Stomach smooth muscle (tissue), 2 donors: ENCODE data around the gene NUP214.
"Not testable (repeated sequence)": the region's sequence is repeated elsewhere in the genome, so short reads cannot be mapped to it uniquely, and the experiment has no call there.

ENCODE experiments used
- H3K27ac ChIP-seq: one replicate; pipeline ENCODE4 v1.7.0; 2013; ENCODE audit warnings: mild to moderate bottlenecking, low read length, inconsistent platforms
- H3K27me3 ChIP-seq, 2 donors: one replicate each; pipeline ENCODE4 v1.7.0; 2013; ENCODE audit warnings: low read length in 2 of 2; ENCODE audit not compliant: insufficient read depth in 2 of 2, control insufficient read depth in 1 of 2
- H3K36me3 ChIP-seq, 2 donors: one replicate each; pipeline ENCODE4 v1.7.0; 2013; ENCODE audit warnings: low read length in 2 of 2; ENCODE audit not compliant: control insufficient read depth in 2 of 2, insufficient read depth in 2 of 2
- H3K4me1 ChIP-seq: one replicate; pipeline ENCODE4 v1.7.0; 2013; ENCODE audit warnings: low read length; ENCODE audit not compliant: control insufficient read depth, insufficient read depth
- H3K4me3 ChIP-seq, 2 donors: one replicate each; pipeline ENCODE4 v1.7.0; 2013; ENCODE audit warnings: low read length in 2 of 2
- H3K9ac ChIP-seq, 2 donors: one replicate each; pipeline ENCODE4 v1.7.0; 2013; ENCODE audit warnings: low read length in 2 of 2, mild to moderate bottlenecking in 1 of 2
- H3K9me3 ChIP-seq, 2 donors: one replicate each; pipeline ENCODE4 v1.7.0; 2013; ENCODE audit warnings: low read length in 2 of 2; ENCODE audit not compliant: control insufficient read depth in 2 of 2
- donor health status: healthy.
- donor health status: Pancreatic carcinoma.

NUP214 gene

DNA sequence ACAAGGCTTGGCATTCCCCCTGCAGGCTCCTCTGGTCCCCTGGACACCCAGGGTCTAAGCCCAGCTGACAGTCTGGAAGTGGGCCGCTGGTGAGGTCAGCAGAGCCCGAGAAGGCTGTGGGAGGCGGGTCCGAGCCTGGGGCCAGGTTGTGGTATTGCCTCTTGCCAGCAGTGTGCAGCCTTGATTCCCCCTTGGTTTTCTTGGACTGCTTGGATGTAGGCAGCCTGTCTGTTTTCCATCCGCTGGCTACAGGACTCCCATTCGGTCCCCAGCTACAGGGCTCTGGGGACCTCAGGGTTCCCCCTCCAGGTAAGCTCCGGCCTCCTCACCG, 27.5 kb upstream of the NUP214 start:
- Histone ChIP-seq H3K27ac (no peak overlapping the region), H3K4me1 (peaks cover 15% of the 10 kb centered on the region), H3K36me3 (no peaks in the 10 kb centered on the region), H3K9ac (no peak overlapping the region), H3K27me3 (peaks cover 23 to 43% of the 10 kb centered on the region in 2 donors), H3K9me3 (no peaks in the 10 kb centered on the region), H3K4me3 (peak overlapping the region in 1 of 2 donors; percentile 29)

DNA sequence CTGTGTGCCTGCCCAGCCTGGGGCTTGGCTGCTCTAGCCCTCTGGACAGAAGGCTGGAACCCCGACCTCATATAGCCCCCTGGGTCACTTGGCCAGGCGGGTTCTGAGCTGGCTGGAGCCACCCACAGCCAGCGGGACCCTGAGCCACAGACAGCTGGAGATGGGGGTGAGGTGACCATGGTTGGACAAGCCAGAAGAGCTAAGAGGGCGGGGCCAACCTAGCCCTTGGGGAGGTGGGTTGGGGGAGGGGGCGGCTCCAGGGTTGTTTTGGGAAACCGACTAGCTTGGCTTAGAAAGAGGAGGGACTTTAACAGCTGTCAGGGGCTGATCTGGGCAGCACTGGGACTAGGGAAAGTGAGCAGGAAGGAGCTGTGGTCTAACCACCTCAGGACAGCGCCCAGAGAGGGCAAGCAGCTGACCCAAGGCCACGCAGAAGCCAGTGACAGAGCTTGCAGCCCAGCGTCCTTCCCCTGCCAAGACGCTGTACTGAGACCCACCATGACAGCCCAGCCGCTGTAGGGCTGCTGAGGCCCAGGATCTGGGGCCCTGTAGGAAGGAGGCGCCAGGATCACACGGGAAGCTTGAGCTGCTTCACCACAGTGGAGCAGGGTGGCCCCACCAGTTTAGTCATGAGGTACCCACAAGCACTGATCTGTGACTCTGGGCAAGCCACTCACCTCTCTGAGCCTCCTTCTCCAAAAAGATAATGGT, 26.8 kb upstream of the NUP214 start:
- Histone ChIP-seq H3K27me3 (peaks cover 23 to 41% of the 10 kb centered on the region in 2 donors), H3K36me3 (no peaks in the 10 kb centered on the region), H3K4me1 (peaks cover 15% of the 10 kb centered on the region), H3K9ac (no peak overlapping the region), H3K9me3 (no peaks in the 10 kb centered on the region), H3K27ac (no peak overlapping the region), H3K4me3 (no peak overlapping the region)

DNA sequence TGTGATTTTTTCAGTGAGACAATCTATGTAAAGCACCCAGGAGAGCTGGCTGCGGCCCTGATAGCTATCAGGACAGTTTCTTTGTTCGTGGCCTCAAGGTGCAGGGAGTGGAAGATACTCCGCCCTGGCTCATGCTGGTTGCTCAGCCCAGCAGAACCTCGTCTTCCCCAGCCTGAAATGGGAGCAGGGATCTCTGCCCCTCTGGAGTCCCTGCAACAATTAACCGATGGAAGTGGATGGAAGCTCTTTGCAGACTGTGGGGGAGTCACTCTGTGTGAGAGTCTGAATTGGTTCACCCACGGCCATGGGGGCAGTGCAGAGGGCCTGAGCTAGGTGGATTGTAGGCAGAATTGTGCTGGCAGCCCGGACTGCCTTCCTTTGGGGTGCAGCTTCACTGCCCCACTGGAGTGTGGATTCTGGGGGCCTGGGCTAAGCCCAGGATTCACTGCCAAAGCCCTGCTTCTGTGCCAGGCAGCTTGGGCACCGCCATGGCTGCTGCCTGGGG, 26.2 kb upstream of the NUP214 start:
- H3K9me3 ChIP-seq = no peaks in the 10 kb centered on the region
- H3K36me3 ChIP-seq = no peaks in the 10 kb centered on the region
- H3K9ac ChIP-seq = no peak overlapping the region
- no peak overlapping the region for H3K4me3 ChIP-seq
- H3K4me1 ChIP-seq = peaks cover 15% of the 10 kb centered on the region
- H3K27ac ChIP-seq = no peak overlapping the region
- H3K27me3 ChIP-seq = peaks cover 23 to 41% of the 10 kb centered on the region in 2 donors

DNA sequence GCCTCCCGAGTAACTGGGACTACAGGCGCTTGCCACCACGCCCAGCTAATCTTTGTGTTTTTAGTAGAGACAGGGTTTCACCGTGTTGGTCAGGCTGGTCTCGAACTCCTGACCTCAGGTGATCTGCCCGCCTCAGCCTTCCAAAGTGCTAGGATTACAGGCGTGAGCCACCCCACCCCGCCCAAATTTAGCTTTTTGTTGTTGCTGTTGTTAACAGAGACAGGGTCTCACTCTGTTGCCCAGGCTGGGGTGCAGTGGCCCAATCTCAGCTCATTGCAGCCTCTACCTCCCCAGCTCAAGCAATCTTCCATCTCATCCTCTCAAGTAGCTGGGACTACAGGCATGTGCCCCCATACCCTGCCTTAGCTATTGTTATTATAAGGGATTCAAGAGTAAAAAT, 25.5 kb upstream of the NUP214 start:
- not testable (repeated sequence) for H3K36me3 ChIP-seq, H3K9me3 ChIP-seq, H3K27ac ChIP-seq, H3K4me3 ChIP-seq, H3K9ac ChIP-seq
- Histone ChIP-seq H3K27me3 (peaks cover 18 to 34% of the 10 kb centered on the region in 2 donors), H3K4me1 (peaks cover 15% of the 10 kb centered on the region)

DNA sequence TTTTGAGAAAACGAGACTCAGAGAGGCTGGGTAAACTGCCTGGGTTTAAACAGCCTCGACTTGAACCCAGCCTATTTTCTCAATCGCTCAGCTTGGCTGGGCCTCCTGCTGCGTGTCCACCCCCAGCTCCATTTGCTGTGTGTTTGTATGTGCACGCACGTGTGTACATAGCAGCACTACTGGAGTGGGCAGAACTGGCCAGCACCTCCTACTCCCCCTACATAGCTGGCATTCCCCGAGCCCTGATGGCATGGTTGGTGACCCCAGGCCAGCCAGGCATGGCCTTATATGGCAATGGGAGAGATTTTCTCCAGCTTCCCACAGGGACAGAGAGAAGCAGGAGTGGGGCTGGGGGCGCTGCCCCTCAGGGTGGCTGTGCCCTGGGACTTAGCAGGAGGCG, 24.9 kb upstream of the NUP214 start:
- Histone ChIP-seq H3K4me3 (no peak overlapping the region), H3K9ac (no peak overlapping the region), H3K4me1 (peaks cover 15% of the 10 kb centered on the region)

DNA sequence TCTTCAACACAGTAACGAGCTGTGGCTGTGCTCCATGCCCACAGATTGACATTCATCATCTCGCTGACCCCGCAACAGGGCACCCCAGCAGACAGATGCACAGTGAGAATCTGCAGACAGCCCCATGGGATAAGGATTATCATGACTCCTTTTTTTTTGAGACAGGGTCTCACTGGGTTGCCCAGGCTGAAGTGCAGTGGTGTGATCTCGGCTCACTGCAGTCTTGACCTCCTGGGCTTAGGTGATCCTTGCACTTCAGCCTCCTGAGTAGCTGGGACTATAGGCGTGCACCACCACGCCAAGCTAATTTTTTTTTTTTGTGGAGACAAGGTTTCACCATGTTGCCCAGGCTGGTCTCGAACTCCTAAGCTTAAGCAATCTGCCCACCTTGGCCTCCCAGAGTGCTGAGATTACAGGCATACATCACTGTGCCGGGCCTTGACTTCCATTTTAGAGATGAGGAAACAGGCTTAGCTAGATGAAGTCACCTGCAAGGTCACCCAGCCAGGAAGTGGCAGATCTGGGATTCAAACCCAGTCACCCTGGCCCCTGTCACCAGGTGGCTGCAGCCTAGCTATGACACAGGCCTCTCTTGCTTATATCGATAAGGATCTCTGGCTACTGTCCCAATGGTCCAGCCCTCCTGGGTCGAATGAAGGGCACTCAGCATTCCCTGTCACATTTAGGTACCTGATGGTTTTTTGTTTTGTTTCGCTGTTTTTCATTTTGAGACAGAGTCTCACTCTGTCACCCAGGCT, 24.0 kb upstream of the NUP214 start:
- peaks cover 14% of the 10 kb centered on the region for H3K4me1 ChIP-seq
- no peak overlapping the region for H3K4me3 ChIP-seq
- peaks cover 10 to 24% of the 10 kb centered on the region in 2 donors for H3K27me3 ChIP-seq
- no peaks in the 10 kb centered on the region for H3K9me3 ChIP-seq
- no peaks in the 10 kb centered on the region for H3K36me3 ChIP-seq
- no peak overlapping the region for H3K27ac ChIP-seq
- no peak overlapping the region for H3K9ac ChIP-seq

More for the DNA sequence above, 24.9 kb upstream of the NUP214 start:
- no peaks in the 10 kb centered on the region for H3K9me3 ChIP-seq
- no peaks in the 10 kb centered on the region for H3K36me3 ChIP-seq
- H3K27me3 ChIP-seq = peaks cover 14 to 31% of the 10 kb centered on the region in 2 donors
- no peak overlapping the region for H3K27ac ChIP-seq

DNA sequence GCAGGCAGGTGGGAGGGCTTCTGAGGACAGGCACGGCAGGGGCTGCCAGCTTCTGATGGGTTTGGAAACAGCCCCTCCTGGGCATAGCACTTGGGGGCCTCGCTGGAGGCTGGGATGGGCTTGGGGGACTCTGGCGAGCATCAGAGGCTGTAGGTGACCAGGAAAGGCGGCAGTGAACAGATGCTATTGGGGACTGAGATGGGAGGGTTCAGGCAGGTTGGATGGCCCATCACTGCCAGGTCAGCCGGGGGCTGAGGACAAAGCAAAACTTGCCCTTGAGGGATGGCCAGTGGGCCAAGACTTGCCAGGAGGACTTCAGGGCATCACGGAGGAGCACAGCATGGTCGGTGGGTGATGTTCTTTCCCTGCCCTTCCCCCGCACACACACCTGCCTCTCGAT, 22.4 kb upstream of the NUP214 start:
- H3K27me3 ChIP-seq = peaks cover 4 to 9% of the 10 kb centered on the region in 2 donors
- H3K4me1 ChIP-seq = peaks cover 5% of the 10 kb centered on the region
- no peak overlapping the region for H3K4me3 ChIP-seq
- no peak overlapping the region for H3K27ac ChIP-seq
- H3K9ac ChIP-seq = no peak overlapping the region
- no peaks in the 10 kb centered on the region for H3K36me3 ChIP-seq
- H3K9me3 ChIP-seq = no peaks in the 10 kb centered on the region

DNA sequence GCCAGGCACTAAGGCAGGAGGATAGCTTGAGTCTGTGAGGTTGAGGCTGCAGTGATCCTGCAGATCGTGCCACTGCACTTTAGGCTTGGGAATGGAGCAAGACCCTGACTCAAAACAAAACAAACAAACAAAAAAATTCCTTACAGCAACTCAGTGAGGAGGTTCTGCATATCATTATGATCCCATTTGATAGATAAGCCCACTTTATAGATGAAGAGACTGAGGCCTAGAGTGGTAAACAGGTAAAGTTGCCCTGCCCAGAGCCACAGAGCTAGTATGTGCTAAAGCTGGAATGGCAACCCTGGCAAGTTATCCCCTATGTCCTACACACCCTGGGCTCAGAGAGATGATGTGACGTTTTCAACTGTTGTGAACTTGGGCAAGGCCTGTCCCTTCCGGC, 21.9 kb upstream of the NUP214 start:
- peaks cover 5% of the 10 kb centered on the region for H3K4me1 ChIP-seq
- no peak overlapping the region for H3K4me3 ChIP-seq

DNA sequence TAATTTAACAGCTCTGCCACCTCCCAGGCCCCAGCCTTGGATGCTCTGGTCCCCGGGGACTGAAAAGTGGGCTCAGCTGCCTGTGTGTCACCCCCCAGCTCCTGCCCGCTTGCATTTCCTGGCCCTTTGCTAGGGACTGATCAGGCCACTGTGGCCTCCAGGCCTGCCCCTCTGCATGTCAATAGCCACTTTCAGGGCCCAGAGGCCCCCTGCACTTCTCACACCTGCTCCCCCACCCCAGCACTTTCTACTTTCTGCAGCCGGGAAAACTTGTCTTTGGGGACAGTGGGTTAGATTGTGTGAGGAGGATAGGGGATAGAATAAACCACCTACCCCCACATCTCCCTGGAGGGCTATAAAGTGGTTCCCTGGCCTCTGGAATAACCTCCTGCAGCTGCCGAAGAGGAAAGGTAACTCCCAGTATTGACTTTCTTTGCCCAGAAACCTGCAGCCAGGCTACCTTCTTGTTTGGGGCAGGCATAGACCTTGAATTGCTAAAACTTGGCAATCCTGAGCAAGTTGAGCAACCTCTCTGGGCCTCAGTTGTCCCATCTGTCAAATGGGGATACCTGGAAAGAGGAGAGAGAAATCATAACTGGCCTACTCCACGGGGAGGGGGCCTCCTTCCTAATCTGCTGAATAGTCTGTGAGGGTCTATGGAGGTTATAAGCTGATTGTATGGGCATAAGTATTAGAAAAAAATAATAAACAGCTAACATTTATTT, 21.2 kb upstream of the NUP214 start:
- Histone ChIP-seq H3K36me3 (no peaks in the 10 kb centered on the region), H3K27ac (no peak overlapping the region), H3K9me3 (no peaks in the 10 kb centered on the region), H3K4me3 (no peak overlapping the region), H3K9ac (no peak overlapping the region), H3K4me1 (peaks cover 5% of the 10 kb centered on the region), H3K27me3 (peaks cover 2% of the 10 kb centered on the region in 2 donors)

More for the DNA sequence above, 21.9 kb upstream of the NUP214 start:
- Histone ChIP-seq H3K9me3 (no peaks in the 10 kb centered on the region), H3K36me3 (no peaks in the 10 kb centered on the region), H3K9ac (no peak overlapping the region), H3K27ac (no peak overlapping the region), H3K27me3 (peaks cover 2 to 5% of the 10 kb centered on the region in 2 donors)

DNA sequence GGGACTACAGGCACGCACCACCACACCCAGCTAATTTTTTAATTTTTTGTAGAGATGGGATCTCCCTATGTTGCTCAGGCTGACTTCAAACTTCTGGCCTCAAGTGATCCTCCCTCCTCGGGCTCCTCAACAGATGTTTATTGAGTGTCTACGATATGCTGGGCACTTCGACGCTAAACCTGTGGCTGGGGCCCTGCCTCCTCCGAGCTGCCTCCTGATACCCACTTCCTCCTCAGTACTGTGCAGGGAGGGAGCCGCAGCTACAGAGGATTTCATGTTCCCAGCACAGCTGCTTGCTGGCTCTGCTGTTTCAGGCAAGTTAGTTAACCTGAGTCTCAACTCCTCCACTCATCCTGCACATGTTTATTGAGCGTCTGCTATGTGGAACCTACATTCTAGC, 19.4 kb upstream of the NUP214 start:
- Histone ChIP-seq H3K4me1 (peaks cover 3% of the 10 kb centered on the region), H3K9me3 (no peaks in the 10 kb centered on the region), H3K4me3 (no peak overlapping the region), H3K36me3 (no peaks in the 10 kb centered on the region), H3K9ac (no peak overlapping the region), H3K27me3 (peaks cover 2% of the 10 kb centered on the region in 2 donors), H3K27ac (no peak overlapping the region)
